ENCODE data around the gene LIFR.

GRCh38 chr5:38569180-38569579, 12.7 kb upstream of the LIFR start:
- no peak for TF ChIP-seq CTCF (IDR thresholded peaks at IDR 0.05)
- TF ChIP-seq POLR2A (IDR thresholded peaks at IDR 0.05): no peak
- no peak for TF ChIP-seq POLR2AphosphoS5 (IDR thresholded peaks at IDR 0.05)

Data from prostate gland (tissue), 2 donors.